Liver (tissue), 3 donors: ENCODE results near the gene SYK.

Experiments
- CTCF ChIP-seq: fragments of 150-350 bp; IDR thresholded peaks from 2 replicates; pipeline ENCODE4 v1.5.1; 2017; ENCODE audit warnings: improper control_type of control experiment, low read depth, low read length; ENCODE audit not compliant: missing input control
- EGR1 ChIP-seq, 2 donors: IDR thresholded peaks; 2 replicates each; pipeline ENCODE4 v1.6.1; 2016 to 2018; ENCODE audit warnings: antibody characterized with exemption in 2 of 2, low read depth in 2 of 2
- GABPA ChIP-seq, 2 donors: IDR thresholded peaks in 1 of 2; conservative IDR thresholded peaks in 1 of 2; 2 replicates each; pipeline ENCODE4 v1.6.1; 2016; ENCODE audit warnings: antibody characterized with exemption in 2 of 2, mild to moderate bottlenecking in 1 of 2, moderate library complexity in 1 of 2
- HNF4A ChIP-seq, 2 donors: conservative IDR thresholded peaks; 2 replicates each; pipeline ENCODE4 v1.6.1; 2016; ENCODE audit warnings: antibody characterized with exemption in 2 of 2, mild to moderate bottlenecking in 2 of 2
- RAD21 ChIP-seq, 2 donors: IDR thresholded peaks; 2 replicates each; pipeline ENCODE4 v1.6.1; 2016; ENCODE audit warnings: antibody characterized with exemption in 2 of 2, mild to moderate bottlenecking in 2 of 2
- REST ChIP-seq: IDR thresholded peaks from 2 replicates; pipeline ENCODE4 v1.6.1; 2016; ENCODE audit warnings: antibody characterized with exemption, mild to moderate bottlenecking
- SP1 ChIP-seq: IDR thresholded peaks from 2 replicates; pipeline ENCODE4 v1.6.1; 2018; ENCODE audit warnings: antibody characterized with exemption, mild to moderate bottlenecking
- TAF1 ChIP-seq: conservative IDR thresholded peaks from 2 replicates; pipeline ENCODE4 v1.6.1; 2016; ENCODE audit warnings: antibody characterized with exemption, mild to moderate bottlenecking
- donor health status: healthy.
- donor health status: healthy.

GRCh38 chr9:90882991-90883600, 81.5 kb downstream of the SYK start:
- TF ChIP-seq GABPA (IDR thresholded peaks at IDR 0.05 in 1 of 2, conservative IDR thresholded peaks at IDR 0.05 in 1 of 2) = no peak
- TF ChIP-seq CTCF = no peak
- no peak for TF ChIP-seq REST
- no peak for TF ChIP-seq RAD21 (IDR thresholded peaks at IDR 0.05)
- TF ChIP-seq TAF1 = no peak
- no peak for TF ChIP-seq EGR1 (IDR thresholded peaks at IDR 0.05; ENCODE audit: low read depth in 2 of 2)
- TF ChIP-seq HNF4A (conservative IDR thresholded peaks at IDR 0.05) = no peak
- TF ChIP-seq SP1 = no peak
